AG10803 (cell line): Measurements from ENCODE around the gene B4GALT1.

Experiments used
- DNase-seq: peaks from one replicate; pipeline ENCODE4 v3.0.0; 2010; ENCODE audit warnings: low read depth
- H3K4me3 ChIP-seq: 2 replicates; pipeline ENCODE4 v1.5.1; 2011; ENCODE audit warnings: mild to moderate bottlenecking, low read length, control low read depth
- CTCF ChIP-seq: conservative IDR thresholded peaks from 2 replicates; pipeline ENCODE4 v1.5.1; 2011; ENCODE audit warnings: mild to moderate bottlenecking, low read length, control low read depth, inconsistent platforms

Gene B4GALT1

GRCh38 chr9:33172256-33173238 lies 5.4 kb upstream of the B4GALT1 start:
- no peak for TF ChIP-seq CTCF
- no peak for DNase-seq
- H3K4me3 ChIP-seq = no peak overlapping the region

GRCh38 chr9:33170464-33171415 lies 3.6 kb upstream of the B4GALT1 start:
- no peak for DNase-seq
- peak; percentile 20 for TF ChIP-seq CTCF
- no peak overlapping the region for H3K4me3 ChIP-seq

- H3K4me3 ChIP-seq = no peak overlapping the region
- TF ChIP-seq CTCF = no peak
- DNase-seq = no peak
These were observed 1.9 kb upstream of the B4GALT1 start for GRCh38 chr9:33168941-33169544.

- no peak for TF ChIP-seq CTCF
- no peak for DNase-seq
- peak overlapping the region; percentile 59 for H3K4me3 ChIP-seq
These were observed 881 bp upstream of the B4GALT1 start for GRCh38 chr9:33167972-33168461.

- DNase-seq = no peak
- TF ChIP-seq CTCF = no peak
- H3K4me3 ChIP-seq = peak overlapping the region; percentile 96
These were observed 679 bp downstream of the B4GALT1 start for GRCh38 chr9:33166231-33167083.
